Measurements from ENCODE around the gene CLDN4.

GRCh38 chr7:73838642-73839041 lies 7.8 kb downstream of the CLDN4 start:
- TF ChIP-seq, protein P1, sequence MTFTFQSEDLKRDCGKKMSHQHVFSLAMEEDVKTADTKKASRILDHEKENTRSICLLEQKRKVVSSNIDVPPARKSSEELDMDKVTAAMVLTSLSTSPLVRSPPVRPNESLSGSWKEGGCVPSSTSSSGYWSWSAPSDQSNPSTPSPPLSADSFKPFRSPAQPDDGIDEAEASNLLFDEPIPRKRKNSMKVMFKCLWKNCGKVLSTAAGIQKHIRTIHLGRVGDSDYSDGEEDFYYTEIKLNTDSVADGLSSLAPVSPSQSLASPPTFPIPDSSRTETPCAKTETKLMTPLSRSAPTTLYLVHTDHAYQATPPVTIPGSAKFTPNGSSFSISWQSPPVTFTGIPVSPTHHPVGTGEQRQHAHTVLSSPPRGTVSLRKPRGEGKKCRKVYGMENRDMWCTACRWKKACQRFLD (tag by site-specific recombination; IDR thresholded peaks at IDR 0.05) = no peak
- TF ChIP-seq, protein P2, sequence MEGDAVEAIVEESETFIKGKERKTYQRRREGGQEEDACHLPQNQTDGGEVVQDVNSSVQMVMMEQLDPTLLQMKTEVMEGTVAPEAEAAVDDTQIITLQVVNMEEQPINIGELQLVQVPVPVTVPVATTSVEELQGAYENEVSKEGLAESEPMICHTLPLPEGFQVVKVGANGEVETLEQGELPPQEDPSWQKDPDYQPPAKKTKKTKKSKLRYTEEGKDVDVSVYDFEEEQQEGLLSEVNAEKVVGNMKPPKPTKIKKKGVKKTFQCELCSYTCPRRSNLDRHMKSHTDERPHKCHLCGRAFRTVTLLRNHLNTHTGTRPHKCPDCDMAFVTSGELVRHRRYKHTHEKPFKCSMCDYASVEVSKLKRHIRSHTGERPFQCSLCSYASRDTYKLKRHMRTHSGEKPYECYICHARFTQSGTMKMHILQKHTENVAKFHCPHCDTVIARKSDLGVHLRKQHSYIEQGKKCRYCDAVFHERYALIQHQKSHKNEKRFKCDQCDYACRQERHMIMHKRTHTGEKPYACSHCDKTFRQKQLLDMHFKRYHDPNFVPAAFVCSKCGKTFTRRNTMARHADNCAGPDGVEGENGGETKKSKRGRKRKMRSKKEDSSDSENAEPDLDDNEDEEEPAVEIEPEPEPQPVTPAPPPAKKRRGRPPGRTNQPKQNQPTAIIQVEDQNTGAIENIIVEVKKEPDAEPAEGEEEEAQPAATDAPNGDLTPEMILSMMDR (tag by site-specific recombination; IDR thresholded peaks at IDR 0.05) = no peak
- TF ChIP-seq KLF10 (tag by site-specific recombination; IDR thresholded peaks at IDR 0.05) = no peak
- no peak for TF ChIP-seq ZNF274 (IDR thresholded peaks at IDR 0.05; ENCODE audit: low read length)
- TF ChIP-seq ZNF274 (tag by site-specific recombination; IDR thresholded peaks at IDR 0.05; ENCODE audit: borderline replicate concordance) = no peak
- no peak for TF ChIP-seq ZNF518A (tag by site-specific recombination; conservative IDR thresholded peaks at IDR 0.05; ENCODE audit: low read depth)
- TF ChIP-seq ZNF24 (tag by site-specific recombination; IDR thresholded peaks at IDR 0.05) = no peak
- TF ChIP-seq REST (tag by site-specific recombination; IDR thresholded peaks at IDR 0.05) = no peak
- no peak for TF ChIP-seq ZIC2 (tag by site-specific recombination; IDR thresholded peaks at IDR 0.05)
- TF ChIP-seq, protein P3, sequence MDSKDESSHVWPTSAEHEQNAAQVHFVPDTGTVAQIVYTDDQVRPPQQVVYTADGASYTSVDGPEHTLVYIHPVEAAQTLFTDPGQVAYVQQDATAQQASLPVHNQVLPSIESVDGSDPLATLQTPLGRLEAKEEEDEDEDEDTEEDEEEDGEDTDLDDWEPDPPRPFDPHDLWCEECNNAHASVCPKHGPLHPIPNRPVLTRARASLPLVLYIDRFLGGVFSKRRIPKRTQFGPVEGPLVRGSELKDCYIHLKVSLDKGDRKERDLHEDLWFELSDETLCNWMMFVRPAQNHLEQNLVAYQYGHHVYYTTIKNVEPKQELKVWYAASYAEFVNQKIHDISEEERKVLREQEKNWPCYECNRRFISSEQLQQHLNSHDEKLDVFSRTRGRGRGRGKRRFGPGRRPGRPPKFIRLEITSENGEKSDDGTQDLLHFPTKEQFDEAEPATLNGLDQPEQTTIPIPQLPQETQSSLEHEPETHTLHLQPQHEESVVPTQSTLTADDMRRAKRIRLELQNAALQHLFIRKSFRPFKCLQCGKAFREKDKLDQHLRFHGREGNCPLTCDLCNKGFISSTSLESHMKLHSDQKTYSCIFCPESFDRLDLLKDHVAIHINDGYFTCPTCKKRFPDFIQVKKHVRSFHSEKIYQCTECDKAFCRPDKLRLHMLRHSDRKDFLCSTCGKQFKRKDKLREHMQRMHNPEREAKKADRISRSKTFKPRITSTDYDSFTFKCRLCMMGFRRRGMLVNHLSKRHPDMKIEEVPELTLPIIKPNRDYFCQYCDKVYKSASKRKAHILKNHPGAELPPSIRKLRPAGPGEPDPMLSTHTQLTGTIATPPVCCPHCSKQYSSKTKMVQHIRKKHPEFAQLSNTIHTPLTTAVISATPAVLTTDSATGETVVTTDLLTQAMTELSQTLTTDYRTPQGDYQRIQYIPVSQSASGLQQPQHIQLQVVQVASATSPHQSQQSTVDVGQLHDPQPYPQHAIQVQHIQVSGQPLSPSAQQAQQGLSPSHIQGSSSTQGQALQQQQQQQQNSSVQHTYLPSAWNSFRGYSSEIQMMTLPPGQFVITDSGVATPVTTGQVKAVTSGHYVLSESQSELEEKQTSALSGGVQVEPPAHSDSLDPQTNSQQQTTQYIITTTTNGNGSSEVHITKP (tag by site-specific recombination; IDR thresholded peaks at IDR 0.05) = no peak
- TF ChIP-seq, protein P4, sequence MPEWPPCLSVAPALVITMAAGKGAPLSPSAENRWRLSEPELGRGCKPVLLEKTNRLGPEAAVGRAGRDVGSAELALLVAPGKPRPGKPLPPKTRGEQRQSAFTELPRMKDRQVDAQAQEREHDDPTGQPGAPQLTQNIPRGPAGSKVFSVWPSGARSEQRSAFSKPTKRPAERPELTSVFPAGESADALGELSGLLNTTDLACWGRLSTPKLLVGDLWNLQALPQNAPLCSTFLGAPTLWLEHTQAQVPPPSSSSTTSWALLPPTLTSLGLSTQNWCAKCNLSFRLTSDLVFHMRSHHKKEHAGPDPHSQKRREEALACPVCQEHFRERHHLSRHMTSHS (tag by site-specific recombination; IDR thresholded peaks at IDR 0.05) = no peak
- no peak for TF ChIP-seq ZNF624 (tag by site-specific recombination; IDR thresholded peaks at IDR 0.05)
- no peak for TF ChIP-seq ZNF843 (tag by site-specific recombination; IDR thresholded peaks at IDR 0.05)
